ENCODE measurements around the gene COQ8A. TPM values are rescaled to one million over a fixed set of nuclear protein-coding genes. Genes with fewer than 3 reads are reported as not detected.
"Not testable (repeated sequence)": the region's sequence is repeated elsewhere in the genome, so short reads cannot be mapped to it uniquely, and the experiment has no call there.

Gene COQ8A
- polyA plus RNA-seq, 1 donor from 2014 or later = 13.2 TPM

GRCh38 chr1:226921504-226921903, 18.6 kb upstream of the COQ8A start:
- H3K9me3 ChIP-seq (ENCODE audit: low read length) = no peaks in the 10 kb centered on the region
- H3K27ac ChIP-seq (ENCODE audit: low read length) = no peak overlapping the region
- no peak overlapping the region for H2AFZ ChIP-seq (ENCODE audit: low read depth, low read length)
- H3K27me3 ChIP-seq (ENCODE audit: insufficient read depth, low read depth, low read length) = no peaks in the 10 kb centered on the region
- H3K4me2 ChIP-seq (ENCODE audit: low read length) = no peak overlapping the region
- no peaks in the 10 kb centered on the region for H3K9me2 ChIP-seq (ENCODE audit: insufficient read depth, low read length)
- H3K79me2 ChIP-seq (replicated peaks; ENCODE audit: insufficient read depth, low read length) = no peaks in the 10 kb centered on the region
- H3K9ac ChIP-seq (ENCODE audit: low read length) = no peak overlapping the region
- no peaks in the 10 kb centered on the region for H3F3A ChIP-seq (ENCODE audit: insufficient read depth, low read length, poor library complexity, severe bottlenecking)
- no peaks in the 10 kb centered on the region for H4K20me1 ChIP-seq (ENCODE audit: insufficient read depth)
- no peak overlapping the region for H3K4me3 ChIP-seq (ENCODE audit: low read length)
- H3K36me3 ChIP-seq (ENCODE audit: insufficient read depth, low read length) = no peaks in the 10 kb centered on the region
- TF ChIP-seq EP300 (conservative IDR thresholded peaks at IDR 0.05; ENCODE audit: poor library complexity, severe bottlenecking) (no peak), SMC3 (conservative IDR thresholded peaks at IDR 0.05; ENCODE audit: poor library complexity) (no peak), RAD21 (conservative IDR thresholded peaks at IDR 0.05) (no peak)
- TF ChIP-seq, protein P1, sequence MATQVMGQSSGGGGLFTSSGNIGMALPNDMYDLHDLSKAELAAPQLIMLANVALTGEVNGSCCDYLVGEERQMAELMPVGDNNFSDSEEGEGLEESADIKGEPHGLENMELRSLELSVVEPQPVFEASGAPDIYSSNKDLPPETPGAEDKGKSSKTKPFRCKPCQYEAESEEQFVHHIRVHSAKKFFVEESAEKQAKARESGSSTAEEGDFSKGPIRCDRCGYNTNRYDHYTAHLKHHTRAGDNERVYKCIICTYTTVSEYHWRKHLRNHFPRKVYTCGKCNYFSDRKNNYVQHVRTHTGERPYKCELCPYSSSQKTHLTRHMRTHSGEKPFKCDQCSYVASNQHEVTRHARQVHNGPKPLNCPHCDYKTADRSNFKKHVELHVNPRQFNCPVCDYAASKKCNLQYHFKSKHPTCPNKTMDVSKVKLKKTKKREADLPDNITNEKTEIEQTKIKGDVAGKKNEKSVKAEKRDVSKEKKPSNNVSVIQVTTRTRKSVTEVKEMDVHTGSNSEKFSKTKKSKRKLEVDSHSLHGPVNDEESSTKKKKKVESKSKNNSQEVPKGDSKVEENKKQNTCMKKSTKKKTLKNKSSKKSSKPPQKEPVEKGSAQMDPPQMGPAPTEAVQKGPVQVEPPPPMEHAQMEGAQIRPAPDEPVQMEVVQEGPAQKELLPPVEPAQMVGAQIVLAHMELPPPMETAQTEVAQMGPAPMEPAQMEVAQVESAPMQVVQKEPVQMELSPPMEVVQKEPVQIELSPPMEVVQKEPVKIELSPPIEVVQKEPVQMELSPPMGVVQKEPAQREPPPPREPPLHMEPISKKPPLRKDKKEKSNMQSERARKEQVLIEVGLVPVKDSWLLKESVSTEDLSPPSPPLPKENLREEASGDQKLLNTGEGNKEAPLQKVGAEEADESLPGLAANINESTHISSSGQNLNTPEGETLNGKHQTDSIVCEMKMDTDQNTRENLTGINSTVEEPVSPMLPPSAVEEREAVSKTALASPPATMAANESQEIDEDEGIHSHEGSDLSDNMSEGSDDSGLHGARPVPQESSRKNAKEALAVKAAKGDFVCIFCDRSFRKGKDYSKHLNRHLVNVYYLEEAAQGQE (IDR thresholded peaks at IDR 0.05; ENCODE audit: borderline replicate concordance) = no peak

DNA sequence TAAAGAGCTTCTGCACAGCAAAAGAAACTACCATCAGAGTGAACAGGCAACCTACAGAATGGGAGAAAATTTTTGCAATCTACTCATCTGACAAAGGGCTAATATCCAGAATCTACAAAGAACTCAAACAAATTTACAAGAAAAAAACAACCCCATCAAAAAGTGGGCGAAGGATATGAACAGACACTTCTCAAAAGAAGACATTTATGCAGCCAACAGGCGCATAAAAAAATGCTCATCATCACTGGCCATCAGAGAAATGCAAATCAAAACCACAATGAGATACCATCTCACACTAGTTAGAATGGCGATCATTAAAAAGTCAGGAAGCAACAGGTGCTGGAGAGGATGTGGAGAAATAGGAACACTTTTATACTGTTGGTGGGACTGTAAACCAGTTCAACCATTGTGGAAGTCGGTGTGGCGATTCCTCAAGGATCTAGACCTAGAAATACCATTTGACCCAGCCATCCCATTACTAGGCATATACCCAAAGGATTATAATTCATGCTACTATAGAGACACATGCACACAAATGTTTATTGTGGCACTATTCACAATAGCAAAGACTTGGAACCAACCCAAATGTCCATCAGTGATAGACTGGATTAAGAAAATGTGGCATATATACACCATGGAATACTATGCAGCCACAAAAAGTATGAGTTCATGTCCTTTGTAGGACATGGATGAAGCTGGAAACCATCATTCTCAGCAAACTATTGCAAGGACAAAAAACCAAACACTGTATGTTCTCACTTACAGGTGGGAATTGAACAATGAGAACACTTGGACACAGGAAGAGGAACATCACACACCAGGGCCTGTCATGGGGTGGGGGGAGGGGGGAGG, 10.6 kb upstream of the COQ8A start:
- not testable (repeated sequence) for H3K4me2 ChIP-seq (ENCODE audit: low read length); H3K4me3 ChIP-seq (ENCODE audit: low read length); H3K9ac ChIP-seq (ENCODE audit: low read length); H3K79me2 ChIP-seq (replicated peaks; ENCODE audit: insufficient read depth, low read length); H3K27me3 ChIP-seq (ENCODE audit: insufficient read depth, low read depth, low read length); H3K9me3 ChIP-seq (ENCODE audit: low read length); H3K9me2 ChIP-seq (ENCODE audit: insufficient read depth, low read length); H4K20me1 ChIP-seq (ENCODE audit: insufficient read depth); H2AFZ ChIP-seq (ENCODE audit: low read depth, low read length); H3K36me3 ChIP-seq (ENCODE audit: insufficient read depth, low read length); H3K27ac ChIP-seq (ENCODE audit: low read length); H3F3A ChIP-seq (ENCODE audit: insufficient read depth, low read length, poor library complexity, severe bottlenecking)

GRCh38 chr1:226934483-226935237, 5.4 kb upstream of the COQ8A start:
- Histone ChIP-seq H3K36me3 (ENCODE audit: insufficient read depth, low read length) (no peaks in the 10 kb centered on the region), H4K20me1 (ENCODE audit: insufficient read depth) (no peaks in the 10 kb centered on the region), H3K79me2 (replicated peaks; ENCODE audit: insufficient read depth, low read length) (no peaks in the 10 kb centered on the region), H3K9me2 (ENCODE audit: insufficient read depth, low read length) (no peaks in the 10 kb centered on the region), H3K4me3 (ENCODE audit: low read length) (no peak overlapping the region), H2AFZ (ENCODE audit: low read depth, low read length) (no peak overlapping the region), H3K9ac (ENCODE audit: low read length) (no peak overlapping the region), H3K4me2 (ENCODE audit: low read length) (no peak overlapping the region), H3F3A (ENCODE audit: insufficient read depth, low read length, poor library complexity, severe bottlenecking) (no peaks in the 10 kb centered on the region), H3K27ac (ENCODE audit: low read length) (no peak overlapping the region), H3K9me3 (ENCODE audit: low read length) (no peaks in the 10 kb centered on the region), H3K27me3 (ENCODE audit: insufficient read depth, low read depth, low read length) (no peaks in the 10 kb centered on the region)
- TF ChIP-seq EZH2 (IDR thresholded peaks at IDR 0.05; ENCODE audit: borderline replicate concordance, insufficient read depth, low read length, poor library complexity, severe bottlenecking) (no peak), EP300 (conservative IDR thresholded peaks at IDR 0.05; ENCODE audit: poor library complexity, severe bottlenecking) (no peak), TAF1 (IDR thresholded peaks at IDR 0.05; ENCODE audit: low read depth) (no peak), MXI1 (conservative IDR thresholded peaks at IDR 0.05; ENCODE audit: poor library complexity, severe bottlenecking) (no peak), RAD21 (conservative IDR thresholded peaks at IDR 0.05) (no peak), SMC3 (conservative IDR thresholded peaks at IDR 0.05; ENCODE audit: poor library complexity) (no peak), POLR2AphosphoS5 (IDR thresholded peaks at IDR 0.05) (no peak)
- TF ChIP-seq, protein P2, sequence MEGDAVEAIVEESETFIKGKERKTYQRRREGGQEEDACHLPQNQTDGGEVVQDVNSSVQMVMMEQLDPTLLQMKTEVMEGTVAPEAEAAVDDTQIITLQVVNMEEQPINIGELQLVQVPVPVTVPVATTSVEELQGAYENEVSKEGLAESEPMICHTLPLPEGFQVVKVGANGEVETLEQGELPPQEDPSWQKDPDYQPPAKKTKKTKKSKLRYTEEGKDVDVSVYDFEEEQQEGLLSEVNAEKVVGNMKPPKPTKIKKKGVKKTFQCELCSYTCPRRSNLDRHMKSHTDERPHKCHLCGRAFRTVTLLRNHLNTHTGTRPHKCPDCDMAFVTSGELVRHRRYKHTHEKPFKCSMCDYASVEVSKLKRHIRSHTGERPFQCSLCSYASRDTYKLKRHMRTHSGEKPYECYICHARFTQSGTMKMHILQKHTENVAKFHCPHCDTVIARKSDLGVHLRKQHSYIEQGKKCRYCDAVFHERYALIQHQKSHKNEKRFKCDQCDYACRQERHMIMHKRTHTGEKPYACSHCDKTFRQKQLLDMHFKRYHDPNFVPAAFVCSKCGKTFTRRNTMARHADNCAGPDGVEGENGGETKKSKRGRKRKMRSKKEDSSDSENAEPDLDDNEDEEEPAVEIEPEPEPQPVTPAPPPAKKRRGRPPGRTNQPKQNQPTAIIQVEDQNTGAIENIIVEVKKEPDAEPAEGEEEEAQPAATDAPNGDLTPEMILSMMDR (IDR thresholded peaks at IDR 0.05; ENCODE audit: poor library complexity, severe bottlenecking) = no peak
- TF ChIP-seq, protein P1 (IDR thresholded peaks at IDR 0.05; ENCODE audit: borderline replicate concordance) = no peak

Data from neural cell (in vitro differentiated cells).